ENCODE data around the gene EP400.
"Not testable (repeated sequence)": the region's sequence is repeated elsewhere in the genome, so short reads cannot be mapped to it uniquely, and the experiment has no call there.

EP400 gene

GRCh38 chr12:132078190-132078589, 128.4 kb downstream of the EP400 start:
- no peak for FAIRE-seq
- no peak for DNase-seq (ENCODE audit: insufficient read length, low spot score)

GRCh38 chr12:132079200-132079599, 129.5 kb downstream of the EP400 start:
- DNase-seq (ENCODE audit: insufficient read length, low spot score) (no peak), FAIRE-seq (no peak)

DNA sequence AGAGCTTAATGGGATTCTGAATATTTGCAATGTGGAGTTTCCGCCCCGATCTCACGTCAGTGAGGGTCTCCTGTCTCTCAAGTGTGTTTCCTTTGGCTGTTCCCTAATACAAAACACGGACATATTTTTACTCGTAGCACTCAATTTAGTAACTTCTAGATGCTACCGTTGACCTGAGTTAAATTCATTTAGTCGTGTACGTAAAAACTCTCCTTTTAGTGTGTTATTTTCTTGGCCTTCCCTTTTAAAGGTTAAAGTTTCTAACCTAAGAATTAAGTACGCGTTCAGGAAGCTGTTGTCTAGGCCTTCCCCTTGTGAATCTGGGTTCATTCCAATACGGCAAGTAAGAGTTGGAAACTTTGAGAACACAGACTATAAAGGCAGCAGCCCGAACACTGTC, 130.0 kb downstream of the EP400 start:
- FAIRE-seq = no peak

GRCh38 chr12:132080515-132080914, 130.8 kb downstream of the EP400 start:
- not testable (repeated sequence) for FAIRE-seq; DNase-seq (ENCODE audit: insufficient read length, low spot score)

More for the DNA sequence above, 130.0 kb downstream of the EP400 start:
- no peak for DNase-seq (ENCODE audit: insufficient read length, low spot score)

GRCh38 chr12:132081423-132081822, 131.7 kb downstream of the EP400 start:
- FAIRE-seq = no peak
- no peak for DNase-seq (ENCODE audit: insufficient read length, low spot score)

DNA sequence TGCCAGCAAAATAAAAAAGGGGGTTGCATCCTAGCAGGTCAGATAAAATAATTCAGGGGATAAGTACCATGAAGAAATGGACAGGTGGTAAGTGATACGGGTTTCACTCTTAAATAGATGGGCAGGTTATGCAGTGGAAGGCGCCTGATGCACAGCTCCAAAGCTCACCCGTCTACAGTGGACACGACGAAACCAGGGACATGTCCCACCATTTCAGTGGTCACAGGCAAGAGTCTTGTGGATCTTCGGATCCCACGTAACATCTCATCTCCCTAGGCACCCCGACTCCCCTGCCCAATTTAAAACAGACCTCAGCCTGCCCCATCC, 133.8 kb downstream of the EP400 start:
- FAIRE-seq = no peak

GRCh38 chr12:132083941-132084620, 134.3 kb downstream of the EP400 start:
- FAIRE-seq (peak; percentile 92), DNase-seq (ENCODE audit: insufficient read length, low spot score) (peak; percentile 97)

More for the DNA sequence above, 133.8 kb downstream of the EP400 start:
- no peak for DNase-seq (ENCODE audit: insufficient read length, low spot score)

GRCh38 chr12:132084621-132085290, 135.0 kb downstream of the EP400 start:
- DNase-seq (ENCODE audit: insufficient read length, low spot score) = peak; percentile 60
- FAIRE-seq = peak; percentile 49

GRCh38 chr12:132085291-132085635, 135.5 kb downstream of the EP400 start:
- FAIRE-seq (no peak), DNase-seq (ENCODE audit: insufficient read length, low spot score) (no peak)

- FAIRE-seq = no peak
Observed at GRCh38 chr12:132089407-132089910, 139.7 kb downstream of the EP400 start.

GRCh38 chr12:132094269-132094891, 144.6 kb downstream of the EP400 start:
- DNase-seq (ENCODE audit: insufficient read length, low spot score) = no peak
- FAIRE-seq = no peak

More at GRCh38 chr12:132089407-132089910, 139.7 kb downstream of the EP400 start:
- no peak for DNase-seq (ENCODE audit: insufficient read length, low spot score)

DNA sequence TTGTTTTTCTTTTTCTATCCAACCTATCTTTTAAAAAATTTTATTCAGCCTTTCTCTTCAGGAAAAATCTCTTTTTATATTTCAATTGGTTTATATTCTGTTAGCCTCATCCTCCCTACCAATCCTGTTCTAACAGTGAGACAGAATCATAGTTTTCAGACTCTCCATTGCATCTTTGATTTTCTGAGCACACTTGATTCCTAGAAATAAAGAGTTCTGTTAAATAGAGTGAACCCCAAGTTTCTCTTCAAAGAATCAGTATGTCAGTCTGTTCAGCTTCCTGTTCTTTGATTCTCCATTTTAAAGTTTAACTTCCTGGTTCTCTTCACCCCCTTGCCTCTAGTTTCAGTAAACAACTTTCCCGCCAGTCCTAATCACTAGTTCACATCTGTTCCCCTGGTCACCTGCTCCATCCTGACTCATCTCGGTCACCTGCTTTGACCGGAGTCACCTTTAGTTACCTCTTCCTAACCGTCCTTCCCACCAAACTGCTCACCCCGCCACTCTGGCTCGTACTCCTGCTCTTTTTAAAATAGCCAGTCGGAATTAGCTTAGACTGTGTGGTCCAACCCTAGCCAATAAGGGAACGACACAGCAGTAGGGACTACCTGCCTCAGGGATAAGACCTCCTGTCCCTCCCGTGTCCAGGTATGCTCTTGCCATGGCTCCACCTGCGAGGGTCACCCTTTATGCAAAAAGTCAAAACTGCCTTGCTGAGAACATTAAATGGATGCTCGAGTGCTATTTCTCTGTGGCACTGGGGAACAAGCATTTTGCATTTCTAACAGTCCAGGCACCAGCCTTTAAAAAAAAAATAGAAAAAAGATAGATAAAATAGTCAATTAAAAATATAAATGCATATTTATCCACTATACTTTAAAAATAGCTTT, 146.0 kb downstream of the EP400 start:
- DNase-seq (ENCODE audit: insufficient read length, low spot score) (no peak), FAIRE-seq (no peak)

DNA sequence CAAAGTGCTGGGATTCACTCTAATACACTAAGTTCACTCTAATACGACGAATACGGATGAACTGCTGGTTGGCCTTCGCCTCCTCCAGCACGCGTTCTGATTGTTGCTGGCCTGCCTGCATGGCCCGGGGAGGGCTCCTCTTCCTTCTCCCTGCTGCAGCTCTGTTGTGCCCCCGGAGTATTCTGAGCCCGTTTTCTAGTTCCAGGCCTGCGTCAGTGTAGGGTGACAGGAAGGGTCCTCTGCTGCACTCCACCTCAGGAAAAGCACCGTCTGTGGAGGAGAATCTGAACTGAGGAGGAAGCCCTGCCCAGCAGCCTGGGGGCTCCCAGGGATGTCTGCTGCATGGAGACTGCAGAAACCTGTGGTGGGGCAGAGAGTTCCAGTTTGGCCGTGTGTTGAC, 150.0 kb downstream of the EP400 start:
- FAIRE-seq (no peak), DNase-seq (ENCODE audit: insufficient read length, low spot score) (no peak)

GRCh38 chr12:132100306-132101065, 150.7 kb downstream of the EP400 start:
- FAIRE-seq = no peak

DNA sequence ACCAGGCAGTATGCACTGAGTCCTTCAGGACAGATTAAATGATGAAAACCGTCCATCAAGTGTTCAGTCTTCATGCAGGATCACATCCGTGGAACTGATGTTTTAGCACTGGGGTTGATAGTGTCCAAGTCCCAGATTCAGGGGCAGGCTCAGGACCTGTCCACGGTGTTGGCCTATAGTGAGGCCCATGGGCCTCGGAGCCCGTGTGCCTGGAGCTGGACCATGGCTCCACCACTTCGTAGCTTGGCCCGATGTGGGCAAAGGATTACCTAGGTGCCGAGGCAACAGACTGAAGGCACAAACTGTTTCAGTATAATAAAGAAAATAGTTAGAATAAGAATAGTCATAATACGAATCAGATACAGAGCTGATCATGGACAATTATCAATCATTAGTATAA, 152.6 kb downstream of the EP400 start:
- no peak for FAIRE-seq
- DNase-seq (ENCODE audit: insufficient read length, low spot score) = no peak

More at GRCh38 chr12:132100306-132101065, 150.7 kb downstream of the EP400 start:
- DNase-seq (ENCODE audit: insufficient read length, low spot score) = no peak

- not testable (repeated sequence) for FAIRE-seq
Observed at GRCh38 chr12:132103072-132103471, 153.3 kb downstream of the EP400 start.

GRCh38 chr12:132103542-132104308, 154.0 kb downstream of the EP400 start:
- FAIRE-seq (no peak), DNase-seq (ENCODE audit: insufficient read length, low spot score) (no peak)

More at GRCh38 chr12:132103072-132103471, 153.3 kb downstream of the EP400 start:
- DNase-seq (ENCODE audit: insufficient read length, low spot score) = not testable (repeated sequence)

- FAIRE-seq (no peak), DNase-seq (ENCODE audit: insufficient read length, low spot score) (no peak)
Observed at GRCh38 chr12:132105467-132105866, 155.7 kb downstream of the EP400 start.

GRCh38 chr12:132106921-132107320, 157.2 kb downstream of the EP400 start:
- FAIRE-seq (no peak), DNase-seq (ENCODE audit: insufficient read length, low spot score) (no peak)
